Activated T-helper 1 cell treated with anti-CD3 and anti-CD28 coated beads, Interleukin-12 subunit alpha, Interleukin-12 subunit beta, Interleukin-2, Interleukin-4 antibody, amounts not matched to agents 30 ng/mL and 10 ng/mL and 1 ng/mL, durations not matched to agents 14 hours and 24 hours and 36 hours (primary cell): ENCODE results near the gene ZC3H12C. TPM values are rescaled to one million over a fixed set of nuclear protein-coding genes. Genes with fewer than 3 reads are reported as not detected.
"Not testable (repeated sequence)": the region's sequence is repeated elsewhere in the genome, so short reads cannot be mapped to it uniquely, and the experiment has no call there.

Experiments
- DNase-seq: peaks from one replicate; pipeline ENCODE4 v3.0.0; 2021; ENCODE audit warnings: low spot score
- H3K27ac Mint-ChIP-seq: one replicate; pipeline ENCODE4 v1.8.0; 2021; ENCODE audit warnings: mild to moderate bottlenecking, mixed read lengths
- H3K27me3 Mint-ChIP-seq: one replicate; pipeline ENCODE4 v1.8.0; 2022; ENCODE audit warnings: mild to moderate bottlenecking, moderate library complexity, mixed read lengths; ENCODE audit not compliant: insufficient read depth
- H3K36me3 Mint-ChIP-seq: one replicate; pipeline ENCODE4 v1.8.0; 2021; ENCODE audit warnings: low read depth, mixed read lengths
- H3K4me1 Mint-ChIP-seq: one replicate; pipeline ENCODE4 v1.8.0; 2021; ENCODE audit warnings: low read depth, mixed read lengths
- H3K4me3 Mint-ChIP-seq: one replicate; pipeline ENCODE4 v1.8.0; 2021; ENCODE audit warnings: mild to moderate bottlenecking, moderate library complexity, mixed read lengths
- H3K9me3 Mint-ChIP-seq: one replicate; pipeline ENCODE4 v1.8.0; 2021; ENCODE audit warnings: mixed read lengths
- intact Hi-C: fragments of 100-400 bp; cut with micrococcal nuclease; formaldehyde crosslinking; loops from one replicate; pipeline ENCODE4 v1.15.1; 2024
- total RNA-seq: library from RNA; stranded (reverse); gene quantifications from 2 replicates; pipeline ENCODE4 v1.2.3, GENCODE V29; 2022

ZC3H12C gene
- total RNA-seq, result 5.7 and 6.2 TPM in 2 replicates

- H3K4me1 Mint-ChIP-seq, result peaks cover 16% of the 10 kb centered on the region
- no peaks in the 10 kb centered on the region for H3K9me3 Mint-ChIP-seq
- intact Hi-C loops, result loop anchor here (1.0 to 10.0 kb wide), 7 partner anchors 100 to 1358 kb away; partner anchors contain the start of gene POU2AF1
- peaks cover 56% of the 10 kb centered on the region for H3K27me3 Mint-ChIP-seq
- peak within 1 kb of the TSS; percentile 87 for H3K4me3 Mint-ChIP-seq
- DNase-seq, result peak; percentile 47
- H3K36me3 Mint-ChIP-seq, result peaks cover 2% of the 10 kb centered on the region
- peak within 1 kb of the TSS; percentile 93 for H3K27ac Mint-ChIP-seq
These were observed at the start of gene ZC3H12C for GRCh38 chr11:110092515-110093406. Gene ZC3H12C (plus strand): TSS chr11:110093392. CDS start chr11:110093412, 20 bp downstream.

DNA sequence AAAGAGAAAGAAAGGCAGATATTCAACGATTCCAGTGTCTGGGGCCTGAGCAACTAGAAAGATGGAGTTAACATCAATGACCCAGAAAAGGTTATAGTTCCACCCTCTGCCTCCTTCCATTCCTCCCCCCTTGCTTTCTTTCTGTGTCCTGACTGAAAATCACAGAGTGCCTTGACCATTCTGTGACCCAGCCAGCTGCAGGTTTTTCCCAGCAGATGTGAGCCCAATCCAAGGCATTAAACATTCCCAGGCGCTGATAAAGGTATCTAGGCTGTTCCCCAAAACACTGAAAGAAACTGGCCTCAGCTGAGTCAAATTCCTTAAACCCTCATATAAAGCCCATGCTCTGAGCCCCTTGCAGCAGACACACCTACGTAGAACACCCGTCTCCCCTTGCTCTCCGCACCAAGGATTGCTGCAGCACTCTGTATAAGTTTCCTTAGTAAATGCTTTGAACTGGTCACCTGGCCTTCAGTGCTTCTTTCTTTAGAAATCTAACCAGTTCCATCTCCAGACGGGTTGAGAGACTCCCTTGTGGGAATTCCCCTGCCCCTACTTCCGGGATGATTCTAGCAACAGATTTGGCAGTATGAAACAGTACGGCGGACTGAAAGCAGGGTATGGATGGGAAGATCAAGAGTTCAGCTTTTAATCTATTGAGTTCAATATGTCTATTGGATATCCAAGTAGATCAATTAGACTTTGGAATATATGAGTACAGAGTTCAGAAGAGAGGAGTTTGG is 48.8 kb upstream of the ZC3H12C start:
- Mint-ChIP-seq H3K36me3 (no peaks in the 10 kb centered on the region), H3K9me3 (no peaks in the 10 kb centered on the region), H3K27ac (no peak overlapping the region), H3K4me1 (no peaks in the 10 kb centered on the region), H3K4me3 (no peak overlapping the region), H3K27me3 (peaks cover 10% of the 10 kb centered on the region)
- intact Hi-C loops, result no loop called here
- no peak for DNase-seq

GRCh38 chr11:110046775-110047380 is 46.3 kb upstream of the ZC3H12C start:
- H3K4me3 Mint-ChIP-seq, result no peak overlapping the region
- DNase-seq, result no peak
- no peak overlapping the region for H3K27ac Mint-ChIP-seq
- intact Hi-C loops, result no loop called here
- peaks cover under 1% of the 10 kb centered on the region for H3K9me3 Mint-ChIP-seq
- no peaks in the 10 kb centered on the region for H3K36me3 Mint-ChIP-seq
- H3K4me1 Mint-ChIP-seq, result no peaks in the 10 kb centered on the region
- peaks cover 8% of the 10 kb centered on the region for H3K27me3 Mint-ChIP-seq

DNA sequence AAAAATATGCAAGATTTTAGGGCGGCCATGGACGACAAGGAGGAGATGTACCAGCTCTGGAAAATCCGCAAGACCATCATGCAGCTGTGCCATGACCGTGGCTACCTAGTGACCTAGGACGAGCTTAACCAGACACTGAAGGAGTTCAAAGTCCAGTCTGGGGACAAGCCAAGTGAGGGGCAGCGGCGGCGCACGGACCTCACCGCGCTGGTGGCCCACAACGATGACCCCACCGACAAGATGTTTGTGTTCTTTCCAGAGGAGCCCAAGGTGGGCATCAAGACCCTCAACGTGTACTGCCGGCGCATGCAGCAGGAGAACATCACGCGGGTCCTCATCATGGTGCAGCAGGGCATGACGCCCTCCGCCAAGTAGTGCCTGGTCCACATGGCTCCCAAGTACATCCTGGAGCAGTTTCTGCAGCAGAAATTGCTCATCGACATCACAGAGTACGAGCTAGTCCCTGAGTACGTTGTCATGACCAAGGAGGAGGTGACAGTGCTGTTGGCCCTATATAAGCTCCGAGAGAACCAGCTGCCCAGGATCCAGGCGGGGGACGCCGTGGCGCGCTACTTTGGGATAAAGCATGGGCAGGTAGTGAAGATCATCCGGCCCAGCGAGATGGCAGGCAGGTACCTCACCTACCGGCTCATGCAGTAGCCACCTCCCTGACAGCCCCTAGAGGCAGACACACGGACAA is 43.5 kb upstream of the ZC3H12C start:
- peaks cover 3% of the 10 kb centered on the region for H3K27me3 Mint-ChIP-seq
- no peak for DNase-seq
- peaks cover 20% of the 10 kb centered on the region for H3K9me3 Mint-ChIP-seq
- intact Hi-C loops, result no loop called here
- no peaks in the 10 kb centered on the region for H3K36me3 Mint-ChIP-seq
- H3K4me1 Mint-ChIP-seq, result no peaks in the 10 kb centered on the region
- no peak overlapping the region for H3K27ac Mint-ChIP-seq
- H3K4me3 Mint-ChIP-seq, result no peak overlapping the region

DNA sequence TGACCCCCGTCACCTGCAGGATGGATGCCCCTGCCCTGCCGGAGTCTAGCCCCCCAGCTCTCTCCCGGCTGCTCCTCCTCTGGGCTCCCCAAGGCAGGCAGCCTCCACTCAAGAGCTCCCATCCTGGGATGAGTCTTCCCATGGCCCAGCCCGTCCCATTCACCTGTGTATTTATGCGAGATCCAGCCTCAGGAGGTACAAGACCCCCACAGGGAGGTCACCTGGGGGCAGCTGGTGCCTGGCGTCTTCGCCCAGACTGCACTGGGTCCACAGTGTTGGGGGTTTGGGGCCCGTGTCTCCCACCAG is 43.0 kb upstream of the ZC3H12C start:
- no peak overlapping the region for H3K4me3 Mint-ChIP-seq
- H3K36me3 Mint-ChIP-seq, result no peaks in the 10 kb centered on the region
- H3K27ac Mint-ChIP-seq, result no peak overlapping the region
- no peaks in the 10 kb centered on the region for H3K4me1 Mint-ChIP-seq
- H3K9me3 Mint-ChIP-seq, result peaks cover 20% of the 10 kb centered on the region
- intact Hi-C loops, result no loop called here
- no peak for DNase-seq
- peaks cover 3% of the 10 kb centered on the region for H3K27me3 Mint-ChIP-seq

GRCh38 chr11:110053848-110054414 is 39.3 kb upstream of the ZC3H12C start:
- H3K36me3 Mint-ChIP-seq, result no peaks in the 10 kb centered on the region
- intact Hi-C loops, result no loop called here
- no peaks in the 10 kb centered on the region for H3K4me1 Mint-ChIP-seq
- H3K27me3 Mint-ChIP-seq, result peaks cover 3% of the 10 kb centered on the region
- DNase-seq, result no peak
- H3K4me3 Mint-ChIP-seq, result no peak overlapping the region
- H3K27ac Mint-ChIP-seq, result no peak overlapping the region
- peaks cover 20% of the 10 kb centered on the region for H3K9me3 Mint-ChIP-seq

- intact Hi-C loops, result no loop called here
- DNase-seq, result no peak
- Mint-ChIP-seq H3K4me1 (no peaks in the 10 kb centered on the region), H3K27me3 (peaks cover 5% of the 10 kb centered on the region), H3K9me3 (peaks cover 18% of the 10 kb centered on the region), H3K4me3 (no peak overlapping the region), H3K36me3 (no peaks in the 10 kb centered on the region), H3K27ac (no peak overlapping the region)
These were observed 36.2 kb upstream of the ZC3H12C start for GRCh38 chr11:110056956-110057355.

GRCh38 chr11:110059706-110060463 is 33.3 kb upstream of the ZC3H12C start:
- no peaks in the 10 kb centered on the region for H3K9me3 Mint-ChIP-seq
- H3K4me3 Mint-ChIP-seq, result no peak overlapping the region
- no peaks in the 10 kb centered on the region for H3K36me3 Mint-ChIP-seq
- H3K4me1 Mint-ChIP-seq, result no peaks in the 10 kb centered on the region
- H3K27me3 Mint-ChIP-seq, result peaks cover 20% of the 10 kb centered on the region
- intact Hi-C loops, result no loop called here
- H3K27ac Mint-ChIP-seq, result no peak overlapping the region
- no peak for DNase-seq

DNA sequence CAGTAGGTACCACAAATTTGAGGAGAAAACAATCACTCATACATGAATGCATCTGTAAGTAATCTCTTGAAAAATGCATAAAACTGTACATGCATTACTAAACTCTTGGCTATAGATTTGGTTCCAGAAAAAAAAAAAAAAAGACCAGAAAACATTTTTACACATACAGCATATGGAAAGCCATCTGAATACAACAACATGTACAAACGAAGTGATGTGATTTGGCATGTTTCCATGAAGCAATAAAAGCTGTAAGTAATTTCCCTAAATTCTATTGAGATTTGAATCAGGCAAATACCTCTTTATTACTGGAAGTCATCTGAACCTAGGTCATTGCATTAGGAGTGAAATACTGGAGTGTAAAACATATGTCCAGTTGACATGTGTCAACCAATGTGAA is 31.9 kb upstream of the ZC3H12C start:
- Mint-ChIP-seq H3K4me1 (no peaks in the 10 kb centered on the region), H3K27me3 (peaks cover 20% of the 10 kb centered on the region), H3K36me3 (no peaks in the 10 kb centered on the region), H3K4me3 (no peak overlapping the region), H3K9me3 (no peaks in the 10 kb centered on the region), H3K27ac (no peak overlapping the region)
- DNase-seq, result no peak
- intact Hi-C loops, result no loop called here

DNA sequence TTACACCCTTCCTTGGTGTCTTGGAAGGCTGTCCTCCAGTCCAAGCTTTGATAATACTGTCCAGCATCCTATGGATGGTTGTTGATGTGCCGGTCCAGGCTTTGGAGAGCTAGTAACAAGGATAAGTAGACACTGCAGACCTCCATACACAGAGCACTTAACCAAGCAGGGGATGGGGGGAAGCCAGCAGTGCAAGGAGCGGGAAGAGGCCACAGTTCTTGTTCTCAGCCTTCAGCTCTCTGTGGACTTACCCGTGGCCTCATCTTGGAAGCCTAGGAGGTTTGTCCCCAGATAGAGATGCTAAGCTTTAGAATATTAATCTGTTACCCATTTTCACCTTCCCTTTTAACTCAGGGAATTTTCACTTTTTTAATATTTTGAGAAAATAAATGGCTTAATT is 30.9 kb upstream of the ZC3H12C start:
- no peaks in the 10 kb centered on the region for H3K9me3 Mint-ChIP-seq
- no peak overlapping the region for H3K4me3 Mint-ChIP-seq
- no peak overlapping the region for H3K27ac Mint-ChIP-seq
- no peaks in the 10 kb centered on the region for H3K36me3 Mint-ChIP-seq
- H3K4me1 Mint-ChIP-seq, result no peaks in the 10 kb centered on the region
- H3K27me3 Mint-ChIP-seq, result peaks cover 20% of the 10 kb centered on the region
- no peak for DNase-seq
- intact Hi-C loops, result no loop called here

GRCh38 chr11:110065189-110065588 is 28.0 kb upstream of the ZC3H12C start:
- no peak for DNase-seq
- H3K27me3 Mint-ChIP-seq, result peaks cover 21% of the 10 kb centered on the region
- no peak overlapping the region for H3K4me3 Mint-ChIP-seq
- no peak overlapping the region for H3K27ac Mint-ChIP-seq
- peaks cover 12% of the 10 kb centered on the region for H3K4me1 Mint-ChIP-seq
- H3K36me3 Mint-ChIP-seq, result no peaks in the 10 kb centered on the region
- H3K9me3 Mint-ChIP-seq, result no peaks in the 10 kb centered on the region
- intact Hi-C loops, result no loop called here

GRCh38 chr11:110068001-110068400 is 25.2 kb upstream of the ZC3H12C start:
- DNase-seq, H3K36me3 Mint-ChIP-seq, H3K27ac Mint-ChIP-seq, H3K4me3 Mint-ChIP-seq, H3K9me3 Mint-ChIP-seq, intact Hi-C loops: not testable (repeated sequence)
- Mint-ChIP-seq H3K4me1 (peaks cover 15% of the 10 kb centered on the region), H3K27me3 (peaks cover 27% of the 10 kb centered on the region)
